PC-3 (cell line): Measurements from ENCODE around the gene SCAANT1. TPM values are rescaled to one million over a fixed set of nuclear protein-coding genes. Genes with fewer than 3 reads are reported as not detected.

Experiments
- ATAC-seq: fragments of 200-7000 bp; cut with Tn5 transposase; 2 replicates; pipeline ENCODE4 v1.9.1; 2020; ENCODE audit warnings: mild to moderate bottlenecking, moderate library complexity
- BruUV-seq: library from RNA; stranded (reverse); fragments of 400-500 nt; replicated peaks from 2 replicates; lab custom pipeline; 2021; lab: Mats Ljungman, UMichigan
- CTCF ChIA-PET: fragments of 300-600 bp; sonication (Branson Sonifier 250); formaldehyde crosslinking; loops from one replicate; lab custom pipeline; 2022; ENCODE audit warnings: antibody characterized with exemption; lab: Charles Lee
- POLR2A ChIA-PET: fragments of 300-600 bp; sonication (Branson Sonifier 250); formaldehyde crosslinking; loops from one replicate; lab custom pipeline; 2022; ENCODE audit warnings: antibody characterized with exemption; ENCODE audit not compliant: unreplicated experiment; lab: Charles Lee
- DNase-seq: peaks from one replicate; pipeline ENCODE4 v3.0.0-alpha.2; 2015
- H2AFZ ChIP-seq: fragments of 300-600 bp; sonication (generic); 2 replicates; pipeline ENCODE4 v1.6.0; 2016; ENCODE audit warnings: antibody characterized with exemption, low read length
- H3F3A ChIP-seq: fragments of 300-600 bp; sonication (generic); one replicate; pipeline ENCODE4 v1.6.0; 2017; ENCODE audit warnings: antibody characterized with exemption, low read length, control low read depth, mild to moderate bottlenecking; ENCODE audit not compliant: unreplicated experiment
- H3K27ac ChIP-seq: fragments of 300-600 bp; sonication (generic); 2 replicates; pipeline ENCODE4 v1.5.1; 2016; ENCODE audit warnings: mild to moderate bottlenecking, low read length
- H3K27me3 ChIP-seq: fragments of 300-600 bp; sonication (generic); 2 replicates; pipeline ENCODE4 v1.6.1; 2016; ENCODE audit warnings: low read length, mixed read lengths
- H3K36me3 ChIP-seq: fragments of 300-600 bp; sonication (generic); 2 replicates; pipeline ENCODE4 v1.6.1; 2016; ENCODE audit warnings: low read depth, mixed run types, low read length, mixed read lengths
- H3K4me1 ChIP-seq: fragments of 300-600 bp; sonication (generic); 2 replicates; pipeline ENCODE4 v1.5.1; 2016; ENCODE audit warnings: low read length; ENCODE audit not compliant: insufficient read depth
- H3K4me2 ChIP-seq: fragments of 300-600 bp; sonication (generic); 2 replicates; pipeline ENCODE4 v1.6.0; 2016; ENCODE audit warnings: low read length
- H3K4me3 ChIP-seq: fragments of 300-600 bp; sonication (generic); 2 replicates; pipeline ENCODE4 v1.5.1; 2016; ENCODE audit warnings: mild to moderate bottlenecking, low read length, mixed read lengths
- H3K79me2 ChIP-seq: fragments of 300-600 bp; sonication (generic); 2 replicates; pipeline ENCODE4 v1.6.1; 2017; ENCODE audit warnings: low read length, mixed read lengths
- H3K9ac ChIP-seq: fragments of 300-600 bp; sonication (generic); 2 replicates; pipeline ENCODE4 v1.6.0; 2016; ENCODE audit warnings: mild to moderate bottlenecking, low read length
- H3K9me2 ChIP-seq: fragments of 300-600 bp; sonication (generic); replicated peaks from 2 replicates; pipeline ENCODE4 v1.6.1; 2016; ENCODE audit warnings: mixed run types, low read length, mixed read lengths
- H3K9me3 ChIP-seq: fragments of 300-600 bp; sonication (generic); 2 replicates; pipeline ENCODE4 v1.6.1; 2016; ENCODE audit warnings: low read length, mixed read lengths
- H4K20me1 ChIP-seq: fragments of 300-600 bp; sonication (generic); 2 replicates; pipeline ENCODE4 v1.6.1; 2016; ENCODE audit warnings: low read length, mixed read lengths
- CTCF ChIP-seq: fragments of 300-600 bp; sonication (generic); conservative IDR thresholded peaks from 2 replicates; pipeline ENCODE4 v1.5.1; 2017; ENCODE audit warnings: antibody characterized with exemption, low read depth, mild to moderate bottlenecking, low read length
- EZH2 ChIP-seq: fragments of 300-600 bp; sonication (generic); IDR thresholded peaks from one replicate; pipeline ENCODE4 v1.6.1; 2017; ENCODE audit warnings: antibody characterized with exemption, mild to moderate bottlenecking, low read length; ENCODE audit not compliant: unreplicated experiment
- EZH2phosphoT487 ChIP-seq: fragments of 300-600 bp; sonication (generic); IDR thresholded peaks from 2 replicates; pipeline ENCODE4 v1.6.1; 2018; ENCODE audit warnings: mild to moderate bottlenecking, antibody characterized with exemption, low read length, borderline replicate concordance
- intact Hi-C: fragments of 100-400 bp; cut with micrococcal nuclease; formaldehyde crosslinking; loops from 2 replicates; pipeline ENCODE4 v1.9.0; 2023
- total RNA-seq: library from RNA; depleted of rRNA; stranded (reverse); fragments of >200 nt; gene quantifications from 2 replicates; pipeline ENCODE4 v1.2.3, GENCODE V29; 2014

Gene SCAANT1
- total RNA-seq, 1 experiment from 2014 or later, result not detected

- H3K36me3 ChIP-seq, result no peaks in the 10 kb centered on the region
- peak overlapping the region; percentile 86 for H3K4me2 ChIP-seq
- peak overlapping the region; percentile 48 for H2AFZ ChIP-seq
- BruUV-seq, result no TSS peak
- H3F3A ChIP-seq, result no peaks in the 10 kb centered on the region
- intact Hi-C loops, result loop anchor here (5.0 kb wide), 2 partner anchors 48 to 128 kb away; partner anchors contain the start of gene SCAANT1
- H3K79me2 ChIP-seq, result peaks cover 75% of the 10 kb centered on the region
- POLR2A ChIA-PET, result no interaction called here
- peak overlapping the region; percentile 25 for H3K27ac ChIP-seq
- CTCF ChIA-PET, result no interaction called here
- no peaks in the 10 kb centered on the region for H3K9me2 ChIP-seq
- peak; percentile 58 for ATAC-seq
- TF ChIP-seq EZH2phosphoT487 (no peak), CTCF (no peak), EZH2 (no peak)
- no peaks in the 10 kb centered on the region for H4K20me1 ChIP-seq
- H3K9me3 ChIP-seq, result no peaks in the 10 kb centered on the region
- DNase-seq, result no peak
- H3K4me1 ChIP-seq, result 0 out of 2 replicates have a peak, but pooled peaks cover 5% of the 10 kb centered on the region
- H3K9ac ChIP-seq, result peak overlapping the region; percentile 86
- peak overlapping the region; percentile 76 for H3K4me3 ChIP-seq
- no peaks in the 10 kb centered on the region for H3K27me3 ChIP-seq
These were observed 47.9 kb downstream of the SCAANT1 start for GRCh38 chr3:63864008-63864964.

GRCh38 chr3:63863150-63864007 is 48.8 kb downstream of the SCAANT1 start, which contains the start of the genes ATXN7 and THOC7:
TSS of gene ATXN7 (plus strand) at chr3:63863867. CDS start at chr3:63912599, 48,732 bp downstream.
TSS of gene THOC7 (minus strand) at chr3:63863805. CDS start at chr3:63863790, 15 bp downstream.
- peak; percentile 26 for DNase-seq
- POLR2A ChIA-PET, result no interaction called here
- Histone ChIP-seq H3K79me2 (peaks cover 66% of the 10 kb centered on the region), H2AFZ (peak within 1 kb of the TSS; percentile 59), H3K9me3 (no peaks in the 10 kb centered on the region), H3K27ac (peak within 1 kb of the TSS; percentile 56), H3K4me3 (peak within 1 kb of the TSS; percentile 76), H3K4me2 (peak within 1 kb of the TSS; percentile 86), H4K20me1 (no peaks in the 10 kb centered on the region), H3F3A (no peaks in the 10 kb centered on the region), H3K9me2 (no peaks in the 10 kb centered on the region), H3K9ac (peak within 1 kb of the TSS; percentile 97), H3K36me3 (no peaks in the 10 kb centered on the region), H3K27me3 (no peaks in the 10 kb centered on the region), H3K4me1 (0 out of 2 replicates have a peak, but pooled peaks cover 5% of the 10 kb centered on the region)
- intact Hi-C loops, result loop anchor here (5.0 kb wide), 2 partner anchors 49 to 129 kb away; partner anchors contain the start of gene SCAANT1
- BruUV-seq, result no TSS peak
- TF ChIP-seq EZH2 (no peak), EZH2phosphoT487 (no peak), CTCF (no peak)
- peak; percentile 80 for ATAC-seq
- CTCF ChIA-PET, result no interaction called here
